Vagina (tissue), 2 donors: ENCODE results near the gene CREB3L1.

Source experiments
- CTCF ChIP-seq, 3 experiments: fragments of 450-650 bp in 2 of 3; fragments of 200-600 bp in 1 of 3; sonication (generic) in 1 of 3; IDR thresholded peaks; one replicate each; pipeline ENCODE4 v1.5.1; 2017 to 2019; ENCODE audit warnings: antibody characterized with exemption in 3 of 3, mild to moderate bottlenecking in 2 of 3, moderate library complexity in 2 of 3
- POLR2AphosphoS5 ChIP-seq, 2 donors: sonication (generic); formaldehyde crosslinking; IDR thresholded peaks; one replicate each; pipeline ENCODE4 v1.9.0; 2017; ENCODE audit warnings: antibody characterized with exemption in 2 of 2, mild to moderate bottlenecking in 2 of 2, low read depth in 1 of 2; ENCODE audit not compliant: insufficient read depth in 1 of 2

GRCh38 chr11:46307369-46307768 lies 29.9 kb downstream of the CREB3L1 start:
- TF ChIP-seq POLR2AphosphoS5 (IDR thresholded peaks at IDR 0.05; ENCODE audit: insufficient read depth in 1 of 2, low read depth in 1 of 2): no peak
- no peak for TF ChIP-seq CTCF (IDR thresholded peaks at IDR 0.05)
